HepG2 (cell line): ENCODE measurements around the gene TBCE.

Experiments used
- ADNP ChIP-seq: sonication (generic); formaldehyde crosslinking; IDR thresholded peaks from 2 replicates; pipeline ENCODE4 v1.4.0; 2020; ENCODE audit warnings: missing genetic modification reagents
- CTCF ChIP-seq: sonication (generic); formaldehyde crosslinking; IDR thresholded peaks from 2 replicates; pipeline ENCODE4 v1.5.0; 2020; ENCODE audit warnings: mild to moderate bottlenecking, missing genetic modification reagents, moderate library complexity
- HNRNPLL ChIP-seq: fragments of 200-400 bp; formaldehyde crosslinking; IDR thresholded peaks from 2 replicates; pipeline ENCODE4 v1.6.1; 2017; ENCODE audit warnings: mild to moderate bottlenecking, low read depth, low read length; ENCODE audit not compliant: poor library complexity, severe bottlenecking
- KDM1A ChIP-seq: IDR thresholded peaks from 2 replicates; pipeline ENCODE4 v1.6.1; 2016; ENCODE audit warnings: missing compliant biosample characterization
- POLR2A ChIP-seq, 2 experiments: IDR thresholded peaks; 2 replicates each; pipeline ENCODE4 v1.6.1; 2011; ENCODE audit warnings: low read depth in 2 of 2, low read length in 2 of 2, mild to moderate bottlenecking in 1 of 2, moderate library complexity in 1 of 2; ENCODE audit not compliant: insufficient read depth in 1 of 2
- POLR2AphosphoS5 ChIP-seq: IDR thresholded peaks from 2 replicates; pipeline ENCODE4 v1.6.1; 2012; ENCODE audit warnings: low read depth, low read length
- RELA ChIP-seq: sonication (generic); formaldehyde crosslinking; IDR thresholded peaks from 2 replicates; pipeline ENCODE4 v1.4.0; 2020; ENCODE audit warnings: missing genetic modification reagents
- RNF219 ChIP-seq: sonication (generic); formaldehyde crosslinking; IDR thresholded peaks from 2 replicates; pipeline ENCODE4 v1.5.0; 2020; ENCODE audit warnings: mild to moderate bottlenecking, missing genetic modification reagents
- RXRA ChIP-seq: sonication (generic); formaldehyde crosslinking; IDR thresholded peaks from 2 replicates; pipeline ENCODE4 v1.5.1; 2020; ENCODE audit warnings: missing genetic modification reagents
- SRF ChIP-seq: IDR thresholded peaks from 2 replicates; pipeline ENCODE4 v1.6.1; 2011; ENCODE audit warnings: mild to moderate bottlenecking, low read depth, low read length, moderate library complexity

GRCh38 chr1:235455823-235456222, 88.6 kb downstream of the TBCE start:
- TF ChIP-seq SRF (no peak), HNRNPLL (no peak), ADNP (CRISPR knock-in tag) (no peak), RXRA (CRISPR knock-in tag) (no peak), KDM1A (CRISPR knock-in tag) (no peak), POLR2A (IDR thresholded peaks at IDR 0.05; ENCODE audit: insufficient read depth in 1 of 2, low read depth in 2 of 2, low read length in 2 of 2) (no peak), CTCF (CRISPR knock-in tag) (no peak), POLR2AphosphoS5 (no peak), RNF219 (CRISPR knock-in tag) (no peak), RELA (CRISPR knock-in tag) (no peak)
